Natural killer cell (primary cell): ENCODE data around the gene CYP27C1. TPM values are rescaled to one million over a fixed set of nuclear protein-coding genes. Genes with fewer than 3 reads are reported as not detected.

Experiments used
- ATAC-seq, 3 donors: fragments of 150-1000 bp in 2 of 3; fragments of 200-7000 bp in 1 of 3; cut with Tn5 transposase; 1 replicate in 1 of 3; 2 replicates in 2 of 3; pipeline ENCODE4 v1.10.0; 2021; ENCODE audit warnings: mild to moderate bottlenecking in 2 of 3, moderate library complexity in 2 of 3
- DNase-seq, 2 donors: peaks; one replicate each; pipeline versions ENCODE4 v3.0.0 to v3.0.0-alpha.2; 2013 to 2021; ENCODE audit warnings: mixed read lengths in 1 of 2
- H3K27ac ChIP-seq: one replicate; pipeline ENCODE4 v1.5.1; 2013; ENCODE audit warnings: mild to moderate bottlenecking, low read length
- H3K27me3 ChIP-seq: one replicate; pipeline ENCODE4 v1.6.1; 2013; ENCODE audit warnings: low read length; ENCODE audit not compliant: control insufficient read depth, insufficient read depth
- H3K36me3 ChIP-seq: one replicate; pipeline ENCODE4 v1.6.1; 2013; ENCODE audit warnings: low read length; ENCODE audit not compliant: control insufficient read depth, insufficient read depth
- H3K4me1 ChIP-seq: one replicate; pipeline ENCODE4 v1.6.1; 2013; ENCODE audit warnings: low read length; ENCODE audit not compliant: control insufficient read depth, insufficient read depth
- H3K4me3 ChIP-seq: one replicate; pipeline ENCODE4 v1.5.1; 2013; ENCODE audit warnings: low read length
- H3K9me3 ChIP-seq: one replicate; pipeline ENCODE4 v1.6.1; 2013; ENCODE audit warnings: low read length; ENCODE audit not compliant: control insufficient read depth, insufficient read depth
- H3K27ac Mint-ChIP-seq, 2 donors: one replicate each; pipeline ENCODE4 v1.8.0; 2022; ENCODE audit warnings: mild to moderate bottlenecking in 2 of 2, mixed read lengths in 2 of 2, moderate library complexity in 1 of 2
- H3K27me3 Mint-ChIP-seq, 2 donors: one replicate each; pipeline ENCODE4 v1.8.0; 2022; ENCODE audit warnings: low read depth in 2 of 2, mixed read lengths in 2 of 2
- H3K36me3 Mint-ChIP-seq: one replicate; pipeline ENCODE4 v1.8.0; 2022; ENCODE audit warnings: mixed read lengths
- H3K4me1 Mint-ChIP-seq, 2 donors: one replicate each; pipeline ENCODE4 v1.8.0; 2022; ENCODE audit warnings: mixed read lengths in 2 of 2
- H3K4me3 Mint-ChIP-seq: one replicate; pipeline ENCODE4 v1.8.0; 2022; ENCODE audit warnings: mild to moderate bottlenecking, moderate library complexity, mixed read lengths
- H3K9me3 Mint-ChIP-seq, 2 donors: one replicate each; pipeline ENCODE4 v1.8.0; 2022; ENCODE audit warnings: mixed read lengths in 2 of 2
- CTCF ChIP-seq: fragments of 200-600 bp; IDR thresholded peaks from one replicate; pipeline ENCODE4 v1.8.0; 2022; ENCODE audit warnings: antibody characterized with exemption
- WGBS: methylation state at CpG from one replicate; pipeline ENCODE4 v1.1.7; 2013; ENCODE audit warnings: missing lambda C conversion rate; ENCODE audit not compliant: insufficient coverage; 5-methylcytosine and 5-hydroxymethylcytosine counted together
- intact Hi-C: fragments of 100-400 bp; cut with micrococcal nuclease; formaldehyde crosslinking; loops from one replicate; pipeline ENCODE4 v1.14.2; 2022
- total RNA-seq, 4 donors: library from RNA; stranded (reverse); fragments of 120-200 nt in 1 of 4; gene quantifications; one replicate each; pipeline versions ENCODE4 v1.2.3 to v1.2.4, GENCODE V29; 2013 to 2022

Gene CYP27C1
- total RNA-seq, 3 donors from 2014 or later (not counting 1 experiment from before 2014, with no cell fraction given), result not detected

DNA sequence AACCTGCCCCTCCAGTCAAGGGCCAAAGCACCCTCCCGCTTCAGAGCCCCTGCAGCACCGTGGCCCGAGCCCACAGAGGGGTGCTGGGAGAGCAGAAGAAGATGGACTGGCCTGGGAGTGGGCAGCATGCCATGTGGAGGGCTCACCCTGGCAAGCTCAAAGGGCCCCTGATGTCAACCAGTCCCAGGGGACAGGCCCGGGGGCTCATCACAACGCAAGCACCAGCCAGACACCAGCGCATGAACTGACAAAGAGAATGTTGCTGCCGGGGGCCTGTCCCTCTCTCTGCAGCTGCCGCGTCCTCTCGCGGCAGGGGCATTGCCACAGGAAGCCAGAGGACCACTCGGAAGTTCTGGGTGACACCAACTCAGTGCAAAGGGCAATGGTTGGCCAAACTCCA, 82.9 kb downstream of the CYP27C1 start:
- peaks cover 0 to 11% of the 10 kb centered on the region in 2 donors for H3K27me3 Mint-ChIP-seq
- Histone ChIP-seq H3K27ac (no peak overlapping the region), H3K4me3 (no peak overlapping the region), H3K36me3 (no peaks in the 10 kb centered on the region), H3K4me1 (no peaks in the 10 kb centered on the region), H3K27me3 (no peaks in the 10 kb centered on the region), H3K9me3 (no peaks in the 10 kb centered on the region)
- WGBS, result 91% methylated on average over 12 of the region's 12 CpGs
- H3K36me3 Mint-ChIP-seq, result no peaks in the 10 kb centered on the region
- TF ChIP-seq CTCF, result no peak
- intact Hi-C loops, result no loop called here
- H3K9me3 Mint-ChIP-seq, result no peaks in the 10 kb centered on the region
- H3K4me1 Mint-ChIP-seq, result peaks cover 0 to 5% of the 10 kb centered on the region in 2 donors
- ATAC-seq, result no peak
- no peak overlapping the region for H3K4me3 Mint-ChIP-seq
- H3K27ac Mint-ChIP-seq, result no peak overlapping the region
- DNase-seq, result no peak

- Histone ChIP-seq H3K27ac (no peak overlapping the region), H3K4me1 (no peaks in the 10 kb centered on the region), H3K27me3 (no peaks in the 10 kb centered on the region), H3K36me3 (no peaks in the 10 kb centered on the region), H3K4me3 (no peak overlapping the region), H3K9me3 (no peaks in the 10 kb centered on the region)
- Mint-ChIP-seq H3K27me3 (peaks cover 0 to 4% of the 10 kb centered on the region in 2 donors), H3K4me1 (no peaks in the 10 kb centered on the region), H3K27ac (no peak overlapping the region), H3K4me3 (no peak overlapping the region), H3K9me3 (no peaks in the 10 kb centered on the region), H3K36me3 (no peaks in the 10 kb centered on the region)
- no peak for ATAC-seq
- 52% methylated on average over 13 of the region's 15 CpGs for WGBS
- DNase-seq, result no peak
- no peak for TF ChIP-seq CTCF
- intact Hi-C loops, result no loop called here
Observed at GRCh38 chr2:127134833-127135830, 85.0 kb downstream of the CYP27C1 start.

- H3K36me3 ChIP-seq, result no peaks in the 10 kb centered on the region
- TF ChIP-seq CTCF, result no peak
- ATAC-seq, result no peak
- no peaks in the 10 kb centered on the region for H3K27me3 Mint-ChIP-seq
- H3K4me3 Mint-ChIP-seq, result no peak overlapping the region
- no peak overlapping the region for H3K27ac ChIP-seq
- H3K4me1 Mint-ChIP-seq, result no peaks in the 10 kb centered on the region
- no peaks in the 10 kb centered on the region for H3K9me3 Mint-ChIP-seq
- H3K9me3 ChIP-seq, result no peaks in the 10 kb centered on the region
- no peak overlapping the region for H3K27ac Mint-ChIP-seq
- H3K4me1 ChIP-seq, result no peaks in the 10 kb centered on the region
- no peak overlapping the region for H3K4me3 ChIP-seq
- intact Hi-C loops, result no loop called here
- H3K36me3 Mint-ChIP-seq, result no peaks in the 10 kb centered on the region
- H3K27me3 ChIP-seq, result no peaks in the 10 kb centered on the region
- DNase-seq, result no peak
- WGBS, result 70% methylated on average over 3 of the region's 4 CpGs
Observed at GRCh38 chr2:127134235-127134634, 85.9 kb downstream of the CYP27C1 start.

Other genes with a start within 250 kb of the CYP27C1 start
- gene BIN1, start 113.1 kb downstream of the CYP27C1 start, total RNA-seq, result 100 to 1,000 TPM in 2 of 3 donors, 10 to 100 TPM in 1; 73.5 to 131 (median 107) TPM
- 10 to 100 TPM; 56.3 to 70.0 (median 61.7) TPM for gene ERCC3, start 73.8 kb upstream of the CYP27C1 start, total RNA-seq
- gene MAP3K2, start 167.7 kb upstream of the CYP27C1 start, total RNA-seq, result 100 to 1,000 TPM in 2 of 3 donors, 10 to 100 TPM in 1; 99.4 to 109 (median 106) TPM
- not detected for gene PROC, start 198.1 kb upstream of the CYP27C1 start, total RNA-seq